H1 (cell line): ENCODE data around the gene NUDT6. TPM values are rescaled to one million over a fixed set of nuclear protein-coding genes. Genes with fewer than 3 reads are reported as not detected.

ENCODE experiments used
- polyA plus RNA-seq, 7 experiments: library from polyadenylated mRNA; depleted of rRNA in 3 of 7; stranded (reverse) in 5 of 7; unstranded in 2 of 7; fragments of >200 nt in 5 of 7; fragments of 200-250 nt in 2 of 7; gene quantifications; 1 replicate in 5 of 7; 2 replicates in 1 of 7; 4 replicates in 1 of 7; pipeline versions ENCODE4 v1.2.1 to v1.2.3, GENCODE V29; 2011 to 2013; ENCODE audit warnings: missing spikeins in 2 of 7, mixed read lengths in 2 of 7
- total RNA-seq: library from RNA; stranded (reverse); fragmentation: NEBNext Ultra II Directional; extraction: Animal tissue kit (Norgen Biotek cat#: 25700); gene quantifications from 2 replicates; pipeline ENCODE4 v1.2.1, GENCODE V29; 2021

NUDT6 gene
- total and polyA plus RNA-seq, 2 of the 8 experiments (the other 6 are each of a cell fraction or from before 2014, with no cell fraction given), result 5.0 to 12.4 TPM

Other genes starting within 250 kb of the NUDT6 start
- gene BBS12, start 189.9 kb downstream of the NUDT6 start, total RNA-seq, result 2.6 TPM in 2 replicates
- 0.44 and 0.88 TPM in 2 replicates for gene BBS12, start 189.9 kb downstream of the NUDT6 start, polyA plus RNA-seq (2011; rRNA removed)
- 145 and 153 TPM in 2 replicates for gene FGF2, start 95.8 kb downstream of the NUDT6 start, total RNA-seq
- gene FGF2, start 95.8 kb downstream of the NUDT6 start, polyA plus RNA-seq (2011; rRNA removed), result 20.5 and 23.4 TPM in 2 replicates